Embryonic facial prominence (tissue), 1 donor: ENCODE data around the gene VIPR2.

Source experiments
- DNase-seq: peaks from one replicate; pipeline ENCODE4 v3.0.0-alpha.2; 2016; ENCODE audit errors: extremely low spot score

VIPR2 gene

DNA sequence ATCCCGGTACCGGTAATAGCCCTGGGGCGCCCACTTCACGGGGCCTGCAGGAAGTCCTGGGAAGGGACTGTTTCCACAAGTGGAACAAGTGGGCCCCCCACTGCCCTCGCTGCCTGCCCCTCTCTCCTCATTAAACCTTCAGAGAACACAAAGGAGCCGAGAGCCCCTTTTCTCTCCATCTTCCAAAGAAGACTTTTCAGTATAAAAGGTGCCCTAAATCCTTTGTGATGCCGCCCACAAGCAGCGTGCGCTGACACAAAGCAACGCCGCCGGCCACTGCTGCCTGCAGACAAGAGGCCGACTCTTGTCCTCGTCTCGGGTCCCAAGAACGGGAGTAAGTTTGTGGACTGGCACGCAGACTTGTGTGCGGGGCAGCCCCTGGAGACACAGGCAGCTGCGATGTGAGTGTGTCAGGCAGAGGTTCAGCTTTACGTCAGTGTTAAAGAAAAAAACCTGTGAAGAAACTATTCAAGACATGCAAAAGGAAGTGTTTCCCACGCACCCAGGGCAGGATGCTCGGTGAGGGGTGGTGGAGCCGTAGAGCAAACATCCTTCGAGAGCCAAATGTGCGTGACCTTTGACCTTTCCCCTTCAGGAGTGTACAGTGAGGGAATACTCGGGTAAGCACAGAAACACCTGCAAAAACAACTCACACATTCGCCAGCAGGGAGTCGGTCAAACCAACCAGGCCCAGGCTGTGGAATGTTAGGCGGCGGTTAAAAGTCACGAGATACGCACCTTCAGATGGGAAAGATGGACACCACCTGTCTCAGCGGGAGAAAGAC, 118.2 kb downstream of the VIPR2 start:
- DNase-seq = no peak

DNA sequence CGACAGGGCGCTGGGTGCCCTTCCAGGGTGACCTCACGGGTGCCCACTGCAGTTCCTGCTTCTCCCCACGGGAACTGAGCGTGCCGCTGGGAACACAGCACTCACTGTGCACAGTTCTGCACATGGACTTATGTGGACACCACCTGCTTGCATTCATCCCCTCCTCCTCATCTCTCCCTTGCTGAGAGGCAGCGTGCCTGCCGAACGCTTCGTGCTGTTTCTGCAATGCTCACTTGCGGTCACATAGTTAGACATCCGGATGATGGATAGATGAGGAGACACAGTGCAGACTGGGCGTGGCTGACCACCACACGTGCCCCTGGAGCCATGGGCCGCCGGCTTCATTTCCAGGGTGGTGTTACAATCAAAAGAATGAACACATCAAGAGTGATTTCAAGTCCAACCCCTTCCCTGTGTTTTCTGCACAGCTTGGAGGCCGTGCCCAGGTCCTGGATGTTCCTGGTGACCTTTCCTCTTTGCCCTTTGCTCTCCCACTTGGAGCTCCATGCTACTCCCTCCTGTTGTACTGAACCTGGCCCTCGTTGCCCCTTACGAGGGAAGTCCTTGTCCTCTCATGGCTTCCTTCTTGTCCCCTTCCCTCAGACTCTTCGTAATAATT, 119.4 kb downstream of the VIPR2 start:
- DNase-seq = no peak

DNA sequence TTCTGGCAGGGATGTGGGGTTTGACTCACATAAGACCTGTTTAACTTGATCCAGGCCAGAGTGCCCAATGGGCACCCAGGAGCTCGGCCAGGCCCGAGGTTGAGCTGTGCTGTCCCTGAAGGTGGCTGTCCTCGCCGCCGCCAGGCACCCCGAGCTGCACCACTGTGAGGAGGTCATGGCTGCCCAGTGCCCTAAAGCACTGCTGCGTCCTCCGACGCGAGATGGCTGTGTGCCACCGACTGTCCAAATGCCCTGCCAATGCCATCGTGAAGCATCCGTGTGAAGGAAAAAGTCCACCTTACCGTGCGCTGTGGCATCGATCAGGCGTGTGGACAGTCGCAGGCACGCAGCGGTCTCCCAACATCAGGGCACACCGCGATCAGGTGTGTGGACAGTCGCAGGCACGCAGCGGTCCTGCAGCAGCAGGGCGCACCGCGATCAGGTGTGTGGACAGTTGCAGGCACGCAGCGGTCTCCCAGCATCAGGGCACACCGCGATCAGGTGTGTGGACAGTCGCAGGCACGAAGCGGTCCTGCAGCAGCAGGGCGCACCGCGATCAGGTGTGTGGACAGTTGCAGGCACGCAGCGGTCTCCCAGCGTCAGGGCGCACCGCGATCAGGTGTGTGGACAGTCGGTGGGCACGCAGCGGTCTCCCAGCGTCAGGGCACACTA, 120.3 kb downstream of the VIPR2 start:
- no peak for DNase-seq

DNA sequence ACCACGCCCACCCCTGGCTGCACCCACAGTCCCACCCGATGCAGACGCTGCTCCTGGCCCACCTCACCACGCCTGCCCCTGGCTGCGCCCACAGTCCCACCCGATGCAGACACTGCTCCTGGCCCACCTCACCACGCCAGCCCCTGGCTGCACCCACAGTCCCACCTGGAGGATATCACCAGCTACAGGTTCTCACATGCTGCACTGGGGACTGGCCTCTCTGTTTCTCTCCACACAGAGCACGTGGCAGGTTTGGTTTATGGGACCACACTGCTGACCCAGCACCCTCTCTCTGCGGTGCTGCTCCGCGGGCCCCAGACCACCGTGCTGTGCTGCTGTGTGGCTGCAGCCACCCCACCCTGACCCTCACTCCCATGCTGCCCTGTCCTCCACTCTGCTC, 120.9 kb downstream of the VIPR2 start:
- DNase-seq = no peak

DNA sequence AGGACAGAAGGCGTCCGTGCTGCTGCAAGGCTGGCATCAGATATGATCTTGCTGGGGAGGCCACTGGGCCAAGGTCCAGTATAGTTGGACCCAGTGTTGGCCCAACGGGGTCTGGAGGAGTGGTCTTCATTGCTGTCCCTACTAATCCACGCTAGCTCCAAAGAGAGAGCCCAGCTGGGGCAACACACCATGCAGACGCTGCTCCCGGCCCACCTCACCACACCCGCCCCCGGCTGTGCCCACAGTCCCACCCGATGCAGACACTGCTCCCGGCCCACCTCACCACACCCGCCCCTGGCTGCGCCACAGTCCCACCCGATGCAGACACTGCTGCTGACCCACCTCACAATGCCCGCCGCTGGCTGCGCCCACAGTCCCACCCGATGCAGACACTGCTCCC, 121.5 kb downstream of the VIPR2 start:
- DNase-seq = no peak

DNA sequence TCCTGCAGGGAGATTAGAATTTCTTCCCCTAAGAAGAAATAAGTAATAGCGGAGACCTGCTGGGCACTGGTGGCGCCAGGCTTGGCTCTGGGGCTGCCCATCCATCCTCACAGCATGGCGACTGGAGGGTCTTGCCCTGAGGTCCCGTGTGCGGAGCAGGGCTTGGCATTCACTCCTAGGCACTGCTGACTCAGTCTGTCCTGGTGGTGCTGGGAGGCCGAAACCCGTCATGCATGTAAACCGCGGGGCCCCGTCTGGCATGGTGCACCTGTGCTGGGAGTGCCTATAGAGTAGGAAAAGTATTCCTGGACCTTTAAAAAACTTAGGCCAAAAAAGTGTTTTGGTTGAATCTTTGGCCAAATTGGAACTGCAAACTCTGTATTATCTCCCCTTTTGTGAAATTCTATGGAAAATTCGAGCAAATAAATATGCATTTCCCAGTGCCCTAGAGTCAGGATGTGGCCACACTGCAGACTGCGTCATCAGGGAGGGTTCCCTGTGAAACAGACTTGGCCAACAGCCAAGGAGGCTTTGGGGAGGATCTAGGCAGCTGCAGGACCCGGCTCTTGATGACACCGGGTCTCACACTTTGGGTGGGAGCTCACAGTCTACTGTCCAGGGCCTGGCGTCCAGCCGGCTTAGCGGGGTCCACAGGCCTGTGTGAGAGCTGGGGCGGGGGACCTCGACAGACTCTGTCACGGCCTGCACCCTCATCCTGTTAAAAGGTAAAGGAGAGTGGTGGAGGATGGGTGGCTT, 122.3 kb downstream of the VIPR2 start:
- DNase-seq = no peak

DNA sequence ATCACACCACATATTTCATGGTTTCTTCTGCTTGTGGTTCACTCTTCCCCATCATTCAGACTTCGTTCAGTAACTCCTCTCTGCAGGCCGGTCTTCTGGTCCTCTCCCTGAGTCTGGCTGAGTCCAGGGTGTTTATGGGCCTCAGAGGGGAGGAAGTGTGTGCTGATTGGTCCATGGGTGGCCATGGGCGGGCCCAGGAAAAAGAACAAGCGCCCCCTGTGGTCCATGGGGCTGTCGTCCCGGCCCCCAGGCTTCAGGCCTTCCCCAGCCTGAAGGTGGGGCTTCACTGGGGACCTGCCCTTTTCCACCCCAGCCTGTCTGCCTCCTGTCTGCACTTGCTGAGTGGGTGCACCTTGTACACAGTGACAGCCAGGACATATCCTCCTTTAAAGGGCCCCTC, 123.7 kb downstream of the VIPR2 start:
- DNase-seq = no peak

DNA sequence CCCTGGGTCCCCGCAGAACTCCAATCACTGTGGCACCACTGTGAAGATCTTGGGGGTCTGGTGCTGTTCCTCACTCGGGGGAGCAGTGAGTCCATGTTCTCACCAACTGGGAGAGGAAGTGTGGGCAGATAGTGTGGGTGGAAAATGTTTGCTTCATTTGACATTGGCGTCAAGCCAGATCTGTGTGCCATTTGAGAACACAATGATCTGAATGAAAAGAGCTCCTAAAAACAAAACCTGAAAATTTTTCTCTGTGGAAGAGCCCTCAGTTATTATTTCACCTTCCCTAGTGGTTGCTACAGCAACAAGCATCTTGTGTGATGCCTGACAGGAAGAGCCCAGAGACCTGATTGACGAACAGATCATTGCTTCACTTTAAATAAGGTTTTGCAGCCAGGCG, 125.6 kb downstream of the VIPR2 start:
- DNase-seq = no peak

DNA sequence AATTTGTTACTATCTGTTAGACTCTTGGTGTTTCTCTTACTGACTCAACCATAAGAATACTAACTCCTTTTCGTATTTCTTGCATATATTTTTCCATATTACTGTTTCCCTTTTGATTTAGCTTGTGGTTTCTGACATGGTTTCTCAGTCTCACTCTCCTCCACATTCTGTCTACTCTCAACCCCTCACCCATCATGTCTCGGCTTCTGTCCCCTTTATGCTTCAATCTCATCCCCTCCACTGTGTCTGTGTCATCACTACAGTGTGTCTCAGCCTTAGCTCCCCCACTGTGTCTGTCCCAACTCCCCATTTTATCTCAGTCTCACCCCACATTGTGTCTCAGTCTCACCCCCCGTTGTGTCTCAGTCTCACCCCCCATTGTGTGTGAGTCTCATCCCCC, 126.9 kb downstream of the VIPR2 start:
- no peak for DNase-seq

DNA sequence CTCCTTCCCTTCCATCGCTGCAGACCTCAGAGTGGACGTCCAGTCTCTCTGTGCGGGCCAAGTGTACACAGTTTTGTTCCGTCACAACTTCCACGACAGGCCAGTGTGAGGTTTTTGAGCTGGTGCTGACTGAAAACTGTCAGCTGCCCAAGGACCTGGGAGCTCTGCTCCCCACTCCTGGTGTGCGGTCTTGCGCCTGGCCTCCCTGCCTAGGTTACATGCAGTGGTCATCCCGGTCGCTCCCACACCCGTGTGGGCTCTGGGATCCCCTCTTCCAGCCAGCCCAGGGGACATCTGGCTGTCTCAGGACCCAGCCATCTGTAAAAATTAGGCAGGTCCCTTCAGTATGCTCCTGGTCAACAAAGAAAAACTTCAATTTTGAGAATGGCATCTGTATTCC, 127.5 kb downstream of the VIPR2 start:
- no peak for DNase-seq

DNA sequence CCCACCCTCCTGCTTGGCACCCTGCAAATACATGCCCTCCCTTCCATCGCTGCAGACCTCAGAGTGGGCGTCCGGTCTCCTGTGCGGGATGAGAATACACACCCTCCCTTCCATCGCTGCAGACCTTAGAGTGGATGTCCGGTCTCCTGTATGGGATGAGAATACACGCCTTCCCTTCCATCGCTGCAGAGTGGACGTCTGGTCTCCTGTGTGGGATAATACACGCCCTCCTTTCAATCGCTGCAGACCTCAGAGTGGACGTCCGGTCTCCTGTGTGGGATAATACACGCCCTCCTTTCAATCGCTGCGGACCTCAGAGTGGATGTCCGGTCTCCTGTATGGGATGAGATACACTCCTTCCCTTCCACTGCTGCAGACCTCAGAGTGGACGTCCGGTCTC, 128.1 kb downstream of the VIPR2 start:
- DNase-seq = no peak

DNA sequence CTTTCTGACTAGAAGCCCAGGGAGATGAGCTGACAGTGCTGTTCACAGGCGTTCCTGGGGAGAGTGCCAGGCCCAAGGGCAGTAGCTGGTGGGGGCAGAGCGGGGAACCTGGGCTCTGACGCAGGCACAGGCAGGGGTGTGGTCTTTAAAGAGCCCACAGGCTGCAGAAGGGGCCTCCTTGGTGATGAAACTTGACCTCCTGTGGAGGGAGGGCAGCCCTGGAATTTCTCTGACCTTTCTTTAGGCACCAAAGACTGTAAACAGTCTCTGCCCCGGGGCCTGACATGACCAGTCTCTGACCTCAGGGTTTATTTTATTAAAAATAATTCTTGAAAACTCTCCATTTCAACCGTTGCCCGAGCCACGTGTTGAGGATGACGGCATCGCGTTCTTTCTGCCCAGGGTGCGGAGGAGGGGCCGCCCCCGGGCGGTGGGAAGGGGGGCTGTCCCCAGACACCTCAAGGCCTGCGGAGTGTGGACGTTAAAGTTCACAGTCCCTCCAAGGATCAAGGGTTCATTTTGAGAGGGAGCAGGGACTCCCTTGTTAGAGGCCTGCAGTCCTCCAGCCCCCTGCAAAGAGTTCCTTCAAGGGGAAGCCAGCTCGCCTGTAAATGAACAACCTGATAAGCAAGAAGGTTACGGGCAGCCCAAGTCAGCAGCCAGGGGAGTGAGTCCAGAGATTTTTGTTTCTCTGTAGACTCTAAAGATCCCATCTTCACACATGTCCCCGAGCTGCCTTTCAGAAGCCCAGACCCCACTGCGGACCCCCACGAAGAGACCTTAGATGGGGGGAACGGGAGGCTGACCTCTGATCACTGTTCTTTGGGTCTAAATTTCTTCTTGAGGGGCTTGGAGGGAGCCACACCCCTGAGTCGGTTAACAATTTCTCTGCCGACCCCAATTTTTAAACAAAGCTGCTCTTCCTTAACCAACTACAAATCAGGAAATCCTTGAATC, 128.9 kb downstream of the VIPR2 start:
- no peak for DNase-seq

DNA sequence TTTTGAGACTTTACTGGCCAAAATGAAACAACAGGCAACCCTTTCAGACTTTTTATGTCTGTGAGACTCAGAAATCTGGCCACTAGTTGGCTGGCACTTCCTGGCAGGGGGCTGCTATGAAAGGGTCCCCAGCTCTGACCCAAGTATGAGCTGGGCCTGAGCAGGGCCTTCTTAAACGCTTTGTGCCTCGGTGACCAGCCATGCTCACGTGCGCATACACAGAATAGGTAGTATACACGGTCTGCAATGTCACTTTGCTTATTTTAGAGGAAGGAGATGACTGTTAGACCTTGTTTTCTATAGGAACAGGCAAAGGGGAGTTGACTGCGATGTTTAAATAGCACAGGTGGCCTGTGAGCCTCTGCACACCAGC, 129.6 kb downstream of the VIPR2 start:
- no peak for DNase-seq

DNA sequence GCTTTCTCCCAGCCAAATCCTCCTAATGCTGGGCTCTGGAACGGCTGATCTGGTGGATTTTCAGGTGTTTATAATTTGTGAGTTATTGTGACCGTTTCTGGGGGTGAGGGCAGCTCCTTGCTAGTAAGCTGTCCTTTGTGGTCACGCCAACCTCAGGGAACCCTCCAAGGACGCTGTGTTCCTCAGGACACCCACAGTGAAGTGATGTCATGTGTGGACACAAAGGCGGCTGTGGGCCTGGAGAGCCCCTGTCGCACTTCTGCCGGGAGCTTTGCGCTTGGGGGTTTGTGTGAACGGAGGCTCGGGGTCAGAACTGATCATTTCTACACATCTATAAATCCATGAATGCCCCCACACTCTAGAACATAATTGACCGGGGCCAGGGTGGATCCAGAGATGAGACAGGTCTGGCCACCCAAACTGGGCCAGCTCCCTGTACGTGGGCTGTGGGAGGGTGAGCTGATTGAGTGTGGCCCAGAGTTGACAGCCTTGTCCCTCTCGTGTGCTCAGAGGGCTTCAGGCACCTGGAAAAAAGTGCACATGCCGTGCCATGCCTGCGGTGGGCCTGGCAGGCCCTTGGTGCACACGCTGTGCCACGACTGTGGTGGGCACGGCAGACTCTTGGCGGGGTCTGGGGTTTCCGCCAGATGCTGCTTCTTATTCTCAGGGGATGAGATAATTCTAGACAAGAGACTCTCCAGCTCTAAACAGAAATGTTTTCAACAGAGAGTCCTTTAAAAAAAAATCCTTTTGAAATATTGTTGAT, 130.2 kb downstream of the VIPR2 start:
- no peak for DNase-seq

DNA sequence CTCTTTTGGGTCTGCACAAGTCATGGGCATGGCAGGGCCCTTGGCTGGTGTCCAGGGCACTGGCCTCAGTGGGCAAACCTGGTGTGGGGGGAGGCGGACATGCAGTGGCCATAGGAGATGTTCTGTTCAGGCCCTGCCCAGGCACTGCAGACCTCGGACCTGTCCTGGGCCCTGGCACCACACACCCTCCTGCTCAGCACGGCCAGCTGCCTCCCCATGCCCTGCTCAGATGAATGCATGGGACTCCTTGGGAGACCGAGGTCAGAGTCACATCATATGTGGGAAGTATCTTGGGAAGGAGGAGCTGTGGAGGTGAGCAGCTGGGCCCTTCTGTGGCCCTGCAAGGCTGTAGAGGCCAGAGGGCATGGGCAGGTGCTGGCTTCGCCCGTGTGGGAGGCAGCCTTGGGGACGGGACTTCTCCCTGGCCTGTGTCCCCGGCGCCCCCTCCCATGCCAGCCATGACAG, 130.8 kb downstream of the VIPR2 start:
- no peak for DNase-seq

DNA sequence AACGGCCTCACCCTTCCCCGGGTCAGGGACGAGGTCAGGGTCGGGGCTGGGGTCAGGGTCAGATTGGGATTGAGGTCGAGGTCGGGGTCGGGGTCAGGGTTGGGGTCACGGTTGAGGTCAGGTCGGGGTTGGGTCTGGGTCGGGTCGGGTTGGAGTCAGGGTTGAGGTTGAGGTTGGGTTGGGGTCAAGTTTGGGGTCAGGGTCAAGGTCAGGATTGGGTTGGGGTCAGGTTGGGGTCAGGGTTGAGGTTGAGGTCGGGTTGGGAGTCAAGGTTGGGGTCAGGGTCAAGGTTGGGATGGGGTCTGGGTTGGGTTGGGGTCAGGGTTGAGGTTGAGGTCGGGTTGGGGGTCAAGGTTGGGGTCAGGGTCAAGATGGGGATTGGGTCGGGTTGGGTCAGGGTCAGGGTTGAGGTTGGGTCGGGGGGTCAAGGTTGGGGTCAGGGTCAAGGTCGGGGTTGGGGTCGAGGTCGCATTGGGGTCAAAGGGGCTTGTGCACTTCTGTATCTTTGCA, 131.4 kb downstream of the VIPR2 start:
- no peak for DNase-seq

DNA sequence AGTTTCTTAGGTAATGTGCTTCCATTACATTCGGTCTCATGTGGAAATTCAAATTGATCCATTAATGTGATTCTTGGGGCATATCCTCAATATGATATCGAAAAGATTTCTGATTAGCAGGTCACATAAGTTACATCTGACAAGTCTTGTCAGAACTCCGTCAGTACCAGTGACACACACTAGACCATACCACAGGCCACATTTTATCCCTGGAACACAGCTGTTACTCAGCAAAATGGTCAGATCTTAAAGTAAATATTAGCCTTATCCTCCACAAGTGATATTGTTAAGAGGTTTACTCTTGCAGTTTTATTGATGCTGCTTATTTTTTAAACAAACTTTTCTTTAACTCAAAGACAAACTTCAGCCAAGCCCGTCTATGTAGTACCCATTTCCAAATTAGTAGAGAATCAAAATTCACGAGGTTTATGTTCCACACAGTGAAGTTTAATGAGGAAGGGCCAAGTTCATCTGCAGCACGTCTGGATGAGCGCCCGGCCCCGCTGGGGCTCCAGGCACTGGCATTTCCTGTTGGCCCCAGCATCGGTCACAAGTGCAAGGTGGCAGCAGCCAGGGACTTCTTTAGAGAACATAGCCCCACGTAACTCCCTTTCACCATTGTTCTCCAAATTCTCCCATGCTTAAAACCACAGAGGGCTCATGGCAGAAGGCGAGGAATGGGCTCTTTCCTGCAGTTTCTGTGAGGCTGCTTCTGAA, 132.2 kb downstream of the VIPR2 start:
- DNase-seq = no peak

DNA sequence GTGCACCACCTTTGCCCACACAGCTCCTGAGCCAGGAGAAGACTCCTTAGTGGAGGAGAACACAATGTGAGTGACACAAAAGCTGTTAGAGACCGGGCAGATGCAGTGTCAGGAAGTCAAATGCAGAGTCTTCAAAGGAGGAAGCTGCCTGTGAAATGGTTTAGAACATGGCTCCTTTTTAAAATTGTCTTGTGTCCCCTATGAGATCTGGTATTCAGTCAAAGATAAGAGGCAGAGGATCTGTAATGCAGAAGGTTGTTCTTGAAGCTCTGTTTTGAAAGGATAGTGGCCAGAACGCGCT, 133.0 kb downstream of the VIPR2 start:
- DNase-seq = no peak

DNA sequence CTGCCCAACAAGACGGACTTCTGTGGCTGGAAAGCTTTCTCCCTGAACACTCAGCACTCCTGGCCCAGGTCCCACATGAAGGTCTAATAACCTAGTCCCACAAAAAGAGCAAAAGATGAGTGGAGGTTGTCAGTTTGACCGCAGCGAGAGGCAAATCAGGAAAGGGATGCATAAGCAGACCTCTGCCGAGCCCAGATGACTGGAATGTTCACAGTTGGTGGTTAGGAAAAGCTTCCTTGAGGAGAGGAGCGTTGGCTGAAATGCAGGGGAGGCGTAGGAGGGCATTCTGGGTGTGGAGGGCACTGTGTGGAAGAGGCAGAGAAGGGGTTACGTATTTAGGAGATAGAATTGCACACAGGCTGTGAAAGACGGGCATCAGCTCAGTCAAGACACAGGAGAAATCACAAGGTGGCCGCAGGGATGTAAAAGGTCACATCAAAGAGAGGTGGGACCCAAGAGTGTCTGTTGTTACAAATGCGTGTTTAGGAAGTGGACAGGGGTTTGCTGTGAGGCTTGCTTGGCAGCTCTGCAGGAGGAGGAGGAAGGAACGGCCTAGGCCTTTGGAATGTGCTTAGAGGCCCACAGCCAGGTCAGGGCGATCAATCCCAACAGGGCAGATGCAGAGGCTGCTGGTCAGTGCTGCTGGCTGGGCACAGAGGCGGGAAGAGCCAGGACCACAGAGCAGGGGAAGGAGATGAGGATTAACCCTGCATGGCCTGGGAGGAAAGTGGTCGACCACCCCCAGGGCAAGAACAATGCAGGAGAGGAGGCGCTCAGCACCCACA, 133.5 kb downstream of the VIPR2 start:
- DNase-seq = no peak
